ENCODE measurements around the gene SP1.

GRCh38 chr12:53333845-53334244 is 46.1 kb upstream of the SP1 start:
- TF ChIP-seq SIN3A (IDR thresholded peaks at IDR 0.05; ENCODE audit: low read depth) (no peak), ZNF274 (IDR thresholded peaks at IDR 0.05; ENCODE audit: low read depth, low read length) (no peak), CTCF (IDR thresholded peaks at IDR 0.05 in 2 of 3, conservative IDR thresholded peaks at IDR 0.05 in 1 of 3; ENCODE audit: borderline replicate concordance in 1 of 3, insufficient read depth in 1 of 3, low read depth in 2 of 3, low read length in 2 of 3) (no peak), POLR2A (IDR thresholded peaks at IDR 0.05; ENCODE audit: borderline replicate concordance, extremely low read depth, insufficient read depth, insufficient read length) (no peak), EZH2 (IDR thresholded peaks at IDR 0.05) (no peak), RAD21 (IDR thresholded peaks at IDR 0.05; ENCODE audit: low read depth) (no peak), REST (IDR thresholded peaks at IDR 0.05; ENCODE audit: low read depth) (no peak)
